GM19025 (cell line): ENCODE data around the gene DNAI2.

Experiments used
- ATAC-seq: cut with Tn5 transposase; IDR thresholded peaks from one replicate; pipeline ENCODE4 v1.9.1; 2021; ENCODE audit warnings: mild to moderate bottlenecking, low read depth, moderate library complexity; ENCODE audit not compliant: unreplicated experiment

Gene DNAI2, protein sequence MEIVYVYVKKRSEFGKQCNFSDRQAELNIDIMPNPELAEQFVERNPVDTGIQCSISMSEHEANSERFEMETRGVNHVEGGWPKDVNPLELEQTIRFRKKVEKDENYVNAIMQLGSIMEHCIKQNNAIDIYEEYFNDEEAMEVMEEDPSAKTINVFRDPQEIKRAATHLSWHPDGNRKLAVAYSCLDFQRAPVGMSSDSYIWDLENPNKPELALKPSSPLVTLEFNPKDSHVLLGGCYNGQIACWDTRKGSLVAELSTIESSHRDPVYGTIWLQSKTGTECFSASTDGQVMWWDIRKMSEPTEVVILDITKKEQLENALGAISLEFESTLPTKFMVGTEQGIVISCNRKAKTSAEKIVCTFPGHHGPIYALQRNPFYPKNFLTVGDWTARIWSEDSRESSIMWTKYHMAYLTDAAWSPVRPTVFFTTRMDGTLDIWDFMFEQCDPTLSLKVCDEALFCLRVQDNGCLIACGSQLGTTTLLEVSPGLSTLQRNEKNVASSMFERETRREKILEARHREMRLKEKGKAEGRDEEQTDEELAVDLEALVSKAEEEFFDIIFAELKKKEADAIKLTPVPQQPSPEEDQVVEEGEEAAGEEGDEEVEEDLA

DNA sequence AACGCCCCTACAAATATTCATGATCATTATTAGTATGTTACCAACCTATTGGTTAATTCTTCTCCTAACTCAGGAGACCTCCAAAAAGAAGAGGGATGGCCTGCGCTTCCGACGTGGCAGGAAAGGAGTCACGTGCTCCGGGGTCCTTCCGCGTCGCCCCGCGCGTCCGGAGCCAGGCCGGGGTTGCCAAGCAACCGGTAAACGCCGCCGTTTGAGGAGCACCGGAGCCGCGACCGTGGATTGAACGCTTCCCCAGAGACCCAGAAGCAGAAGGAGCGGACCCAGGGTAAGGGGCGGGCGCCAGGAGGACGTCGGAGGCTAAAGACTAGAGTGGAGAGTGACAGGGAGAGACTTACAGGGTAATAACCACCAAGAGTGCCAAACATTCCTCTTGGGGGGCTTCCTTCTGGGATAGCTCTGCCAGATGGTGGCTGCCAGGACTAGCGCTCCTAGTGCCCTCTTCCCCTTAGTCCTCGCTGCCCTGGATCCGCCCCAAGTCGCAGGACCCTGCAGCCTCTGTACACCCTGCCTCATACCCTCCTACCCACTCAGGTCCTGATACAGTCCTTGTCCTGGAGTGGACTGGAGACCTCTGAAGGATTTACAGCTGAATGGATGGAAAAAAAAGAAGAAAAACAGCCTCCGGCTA lies at the start of gene DNAI2:
TSS of gene DNAI2 (plus strand) at position 175 of the 649 bp plus-strand sequence. CDS start 7,584 bp downstream, outside the sequence.
- ATAC-seq: no peak

DNA sequence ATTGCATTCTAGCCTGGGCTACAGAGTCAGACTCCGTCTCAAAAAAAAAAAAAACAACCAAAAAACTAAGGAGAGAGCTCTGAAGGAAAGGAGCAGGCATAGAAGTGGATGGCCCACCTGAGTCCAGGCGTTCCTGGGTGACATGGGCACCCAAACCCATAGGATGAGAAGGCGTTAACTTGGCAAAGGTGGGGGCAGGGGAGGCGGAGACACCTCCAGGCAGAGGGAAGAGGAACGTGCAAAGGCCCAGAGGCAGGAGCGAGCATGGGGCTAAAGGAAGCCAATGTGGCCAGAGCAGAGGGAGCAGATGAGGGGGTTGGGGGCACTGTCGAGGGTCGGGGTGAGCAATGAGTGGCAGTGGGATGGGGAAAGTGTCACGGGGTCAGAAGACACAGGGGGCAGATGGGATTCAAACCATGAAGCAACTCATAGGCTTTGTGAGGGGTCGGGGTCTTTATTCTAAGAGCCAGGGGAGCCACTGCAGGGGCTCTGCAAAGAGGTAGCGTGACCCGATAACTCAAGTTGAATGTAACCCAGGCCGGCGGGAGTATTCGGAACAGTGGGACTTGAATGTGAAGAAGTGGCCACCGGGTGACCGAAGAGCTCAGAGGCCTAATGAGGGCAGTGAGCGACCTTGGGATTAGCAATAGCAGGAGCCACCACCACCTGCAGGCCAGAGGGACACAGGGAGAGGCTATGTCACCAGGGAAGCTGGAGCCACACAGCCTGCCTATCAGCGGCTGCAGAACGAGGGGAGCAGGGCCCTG lies 48.9 kb upstream of the DNAI2 start:
- no peak for ATAC-seq

DNA sequence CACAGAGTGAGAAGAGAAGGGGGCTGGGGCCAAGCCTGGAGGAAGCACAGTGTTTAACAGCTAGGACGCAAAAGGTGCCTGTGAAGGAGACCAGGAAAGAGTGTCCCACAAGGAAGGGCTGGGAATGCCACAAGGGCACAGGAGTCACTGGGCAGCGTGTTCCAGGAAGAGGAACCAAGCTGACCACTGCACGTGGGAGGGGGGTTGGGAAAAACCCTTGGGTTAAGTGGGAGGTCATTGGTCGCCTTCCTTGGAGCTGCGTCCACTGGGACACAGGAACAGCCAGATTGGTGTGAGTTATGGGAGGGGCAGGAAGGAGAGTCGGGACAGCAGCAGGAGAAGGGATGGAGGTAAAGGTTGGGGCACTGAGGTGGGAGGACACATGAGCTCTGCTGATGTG lies 47.8 kb upstream of the DNAI2 start:
- ATAC-seq: no peak

DNA sequence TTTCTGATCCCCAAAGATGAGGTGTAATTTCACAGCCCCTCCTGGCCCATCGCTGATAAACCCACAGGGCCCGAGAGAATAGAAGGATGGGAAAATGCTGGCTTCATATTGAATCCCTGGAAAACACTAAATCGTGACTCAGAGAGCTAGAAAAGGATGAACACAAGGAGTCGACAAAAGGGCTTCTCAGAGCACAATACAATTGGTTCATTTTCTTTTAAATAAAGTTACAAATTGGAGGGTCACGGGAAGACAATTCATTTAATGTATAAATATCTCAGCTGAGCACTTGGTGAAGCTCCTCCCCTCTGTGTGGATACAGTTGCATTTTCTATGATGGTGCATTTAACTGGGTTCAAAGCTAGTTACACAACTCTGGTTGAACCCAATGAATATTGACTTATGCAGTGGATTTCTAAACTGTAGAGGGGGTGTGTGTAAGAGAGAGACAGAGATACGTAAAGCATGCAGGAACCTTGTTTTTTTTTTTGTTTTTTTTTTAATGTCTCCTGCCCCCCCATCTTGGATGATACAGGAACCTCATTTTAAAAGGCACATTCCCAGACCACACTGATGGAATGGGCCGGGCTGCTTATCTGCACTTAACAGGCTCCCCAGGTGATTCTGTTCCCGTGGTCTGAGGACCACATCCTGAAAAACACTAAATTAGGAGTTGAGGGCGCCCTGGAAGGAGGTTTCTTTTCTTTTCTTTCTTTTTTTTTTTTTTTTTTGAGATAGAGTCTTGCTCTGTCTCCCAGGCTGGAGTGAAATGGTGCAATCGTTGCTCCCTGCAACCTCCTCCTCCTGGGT lies 46.6 kb upstream of the DNAI2 start:
- ATAC-seq: no peak

DNA sequence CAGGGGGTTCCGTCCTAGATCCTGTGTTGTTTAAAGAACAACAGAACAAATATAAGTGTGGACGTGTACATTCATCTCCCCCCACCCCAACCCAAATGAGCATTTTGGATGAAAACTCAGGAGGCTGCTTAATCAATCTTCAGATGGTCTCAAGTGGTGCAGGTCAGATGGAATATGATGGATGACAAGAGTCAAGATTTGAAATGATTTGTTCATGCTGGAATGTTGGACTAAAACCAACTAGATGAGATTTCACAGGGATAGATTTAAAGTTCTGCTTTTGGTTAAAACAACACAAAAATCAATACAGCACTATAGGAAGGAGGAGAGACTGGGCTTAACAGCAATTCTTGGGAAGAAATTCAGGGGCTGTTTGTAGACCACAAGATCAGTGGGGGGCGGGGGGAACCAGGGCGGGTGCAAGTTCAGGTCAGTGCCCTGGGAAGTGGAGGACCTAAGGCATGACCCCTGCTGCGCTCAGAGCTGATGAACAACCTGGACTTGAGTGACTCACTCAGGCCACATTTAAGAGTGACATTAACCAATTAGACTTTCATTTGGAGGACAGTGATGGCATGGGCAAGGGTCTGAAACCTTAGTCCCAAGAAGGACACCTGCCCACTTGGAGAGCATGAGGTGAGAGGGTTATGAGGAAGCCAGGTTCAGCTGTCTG lies 45.6 kb upstream of the DNAI2 start:
- no peak for ATAC-seq

DNA sequence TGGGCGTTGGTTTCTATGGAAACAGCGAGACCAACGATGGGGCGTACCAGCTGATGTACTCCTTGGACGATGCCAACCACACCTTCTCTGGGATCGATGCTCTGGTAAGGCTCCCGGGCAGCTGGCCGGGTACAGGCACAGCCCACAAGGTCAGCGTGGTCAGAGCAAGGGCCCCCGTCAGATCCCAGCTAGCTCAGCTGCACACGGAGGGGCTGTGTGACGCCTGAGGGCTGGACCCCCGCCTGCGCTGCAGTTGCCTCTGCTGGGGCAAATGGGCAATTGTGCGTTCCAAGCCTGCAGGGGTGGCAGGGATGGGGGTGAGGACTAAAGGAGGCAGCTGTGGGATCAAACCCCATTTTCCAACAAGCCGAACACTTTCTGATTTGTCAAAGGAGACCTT lies 43.1 kb upstream of the DNAI2 start:
- no peak for ATAC-seq

DNA sequence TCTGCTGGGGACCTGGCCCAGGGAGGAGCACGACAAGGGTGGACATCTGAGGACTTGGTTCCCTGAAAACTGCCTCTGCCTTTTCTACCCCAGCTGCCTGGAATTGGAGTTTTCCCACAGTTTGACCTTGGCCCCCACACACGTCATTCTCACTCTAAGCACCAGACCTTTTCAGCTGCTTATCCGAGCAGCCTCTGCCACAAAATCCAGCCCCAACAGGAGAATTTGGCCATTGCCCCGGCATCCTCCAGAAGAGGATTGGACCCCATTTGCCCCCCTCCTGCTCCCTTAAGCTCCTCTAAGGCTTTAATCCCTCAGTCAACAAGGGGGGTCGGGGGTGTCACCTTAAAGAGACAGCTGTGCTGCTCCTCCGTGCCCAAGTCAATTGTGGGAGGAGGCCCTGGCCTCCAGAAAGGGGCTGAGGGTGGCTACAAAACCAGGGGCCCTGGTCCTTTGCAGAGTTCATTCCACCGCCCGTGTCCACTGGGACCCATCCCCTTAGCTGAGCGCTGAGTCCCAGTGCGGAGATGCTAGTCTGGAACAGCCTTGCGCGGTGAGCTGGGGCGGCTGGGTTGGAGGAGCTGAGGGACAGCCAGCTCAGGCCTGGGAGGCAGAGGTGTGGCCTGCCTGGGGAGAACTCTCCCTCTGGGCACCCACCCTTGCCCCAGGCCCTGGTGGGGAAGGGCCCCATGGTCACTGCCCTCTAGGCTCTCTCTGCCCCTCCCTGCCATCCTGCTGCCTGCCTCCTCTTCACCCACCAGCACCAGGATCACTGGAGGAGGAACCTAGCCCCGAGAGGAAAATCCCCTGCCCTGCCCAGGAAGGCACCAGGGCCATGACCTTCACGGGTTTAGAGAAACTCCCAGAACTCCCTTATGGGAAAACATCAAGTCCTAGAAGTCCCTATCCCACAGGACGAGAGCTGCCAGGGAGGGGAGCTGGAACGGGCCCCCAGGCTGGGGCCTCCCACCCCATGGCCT lies 41.8 kb upstream of the DNAI2 start:
- no peak for ATAC-seq

DNA sequence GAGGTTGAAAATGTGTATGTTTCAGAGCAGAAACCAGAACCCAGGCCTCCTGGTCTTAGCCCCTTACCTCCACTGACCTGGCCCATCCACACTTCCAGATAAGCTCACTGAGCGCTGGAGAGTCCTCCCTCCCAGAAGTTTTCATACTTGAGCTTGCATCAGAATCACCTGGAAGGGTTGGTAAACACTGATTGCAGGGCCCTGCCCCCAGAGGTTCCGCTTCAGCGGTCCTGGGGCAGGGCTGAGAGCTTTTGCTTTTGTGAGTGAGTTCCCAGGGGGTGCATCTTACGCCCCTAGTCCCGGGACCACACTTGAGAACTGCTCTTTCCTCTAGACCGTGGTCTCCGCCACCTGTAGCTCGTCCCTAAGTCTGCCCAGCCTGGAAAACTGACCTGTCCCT lies 40.1 kb upstream of the DNAI2 start:
- ATAC-seq: no peak

DNA sequence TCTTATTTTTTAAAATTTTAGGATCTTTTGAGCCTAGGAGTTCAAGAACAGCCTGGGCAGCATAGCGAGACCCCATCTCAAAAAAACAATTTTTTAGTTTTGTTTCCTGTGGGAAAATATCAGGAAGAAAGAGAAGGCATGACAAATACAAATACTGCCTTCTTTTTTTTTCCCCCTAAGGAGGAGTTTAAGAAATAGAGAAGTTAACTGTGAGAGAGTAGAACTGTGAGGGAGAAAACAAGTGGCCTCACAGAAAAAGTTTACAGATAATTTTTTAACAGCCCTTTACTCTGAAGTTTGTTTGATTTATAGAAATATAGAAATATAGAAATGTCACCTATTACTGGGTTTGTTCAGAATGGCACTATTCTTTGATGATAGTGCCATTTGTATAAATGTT lies 39.5 kb upstream of the DNAI2 start:
- no peak for ATAC-seq

DNA sequence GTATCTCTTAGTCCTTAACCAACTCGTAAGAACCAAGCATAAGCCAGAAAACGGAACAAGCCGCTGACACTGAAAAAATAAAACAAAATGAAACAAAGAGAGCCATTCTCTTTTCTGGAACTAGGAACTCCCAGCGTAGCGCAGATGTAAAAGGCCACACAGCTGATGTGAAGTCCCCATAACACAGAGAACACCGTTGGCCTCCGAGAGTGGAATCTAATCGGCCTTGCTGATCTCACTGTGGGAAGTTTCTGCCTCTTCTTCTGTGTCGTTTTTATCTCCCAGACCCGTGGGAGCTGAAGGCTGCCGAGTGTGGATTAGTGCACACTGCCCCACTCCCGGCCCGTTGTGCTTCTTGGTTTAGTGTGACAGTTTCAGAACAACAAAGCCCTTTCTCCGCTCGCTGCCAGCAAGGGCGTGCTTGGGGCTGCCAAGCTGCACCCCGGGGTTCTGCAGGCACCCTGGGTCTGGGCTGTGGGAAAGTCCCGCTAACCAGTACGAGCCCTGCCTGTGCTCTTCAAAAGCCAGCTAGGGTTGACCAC lies 38.9 kb upstream of the DNAI2 start:
- ATAC-seq: no peak

DNA sequence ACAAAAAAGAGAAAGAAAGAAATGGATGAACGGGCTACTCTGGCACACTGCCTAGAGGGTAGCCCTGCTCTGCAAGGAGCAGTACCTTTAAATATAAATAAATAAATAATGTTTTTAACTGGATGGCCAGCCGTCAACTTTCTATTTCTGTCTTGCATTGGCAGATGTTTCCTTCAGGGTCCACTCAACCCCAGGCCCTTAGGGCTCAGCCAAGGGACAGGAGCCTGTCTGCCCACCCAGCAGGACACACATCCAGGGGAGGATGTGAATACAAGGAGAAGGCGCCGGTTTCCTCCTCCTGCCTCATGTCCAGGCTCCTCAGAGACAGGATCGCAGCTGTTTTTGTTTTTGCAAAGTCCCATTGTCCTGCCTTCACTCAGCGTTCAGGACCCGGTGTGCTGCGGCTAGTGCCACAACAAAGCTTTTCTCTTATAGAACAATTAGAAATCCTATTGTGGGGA lies 38.1 kb upstream of the DNAI2 start:
- ATAC-seq: no peak

DNA sequence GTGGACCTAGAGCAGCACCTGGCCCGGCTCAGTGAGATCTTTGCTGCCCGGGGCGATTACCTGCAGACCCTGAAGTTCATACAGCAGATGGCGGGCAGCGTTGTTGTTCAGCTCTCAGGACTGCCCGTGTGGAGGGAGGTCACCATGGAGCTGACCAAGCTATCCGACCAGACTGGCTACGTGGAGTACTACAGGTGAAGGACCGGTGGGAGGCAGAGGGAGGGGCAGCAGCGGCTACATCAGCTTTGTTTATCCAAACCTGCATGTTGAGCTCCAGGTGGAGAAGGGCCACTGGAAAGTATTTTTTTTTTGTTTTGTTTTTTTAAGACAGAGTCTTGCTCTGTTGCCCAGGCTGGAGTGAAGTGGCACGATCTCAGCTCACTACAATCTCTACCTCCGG lies 36.7 kb upstream of the DNAI2 start:
- no peak for ATAC-seq

DNA sequence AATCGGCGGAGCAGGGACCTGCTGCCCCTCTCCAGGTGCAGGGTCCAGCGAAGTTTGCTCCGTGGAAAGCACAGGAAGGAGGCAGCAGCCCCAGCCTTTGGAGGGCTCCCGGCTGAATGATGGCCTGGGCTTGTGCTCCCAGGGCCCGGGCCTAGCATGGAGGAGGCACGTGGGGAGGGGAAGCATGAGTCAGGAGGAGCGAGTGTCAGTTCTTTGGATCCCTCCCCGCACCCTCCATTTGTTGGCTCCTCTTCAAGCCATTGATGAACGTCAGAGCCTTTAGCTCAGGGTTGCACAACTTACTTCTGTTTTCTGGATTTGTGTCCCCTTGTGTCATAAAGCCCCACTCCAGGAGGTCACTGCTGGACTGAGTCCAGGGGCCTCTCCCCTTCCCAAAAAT lies 34.9 kb upstream of the DNAI2 start:
- no peak for ATAC-seq

DNA sequence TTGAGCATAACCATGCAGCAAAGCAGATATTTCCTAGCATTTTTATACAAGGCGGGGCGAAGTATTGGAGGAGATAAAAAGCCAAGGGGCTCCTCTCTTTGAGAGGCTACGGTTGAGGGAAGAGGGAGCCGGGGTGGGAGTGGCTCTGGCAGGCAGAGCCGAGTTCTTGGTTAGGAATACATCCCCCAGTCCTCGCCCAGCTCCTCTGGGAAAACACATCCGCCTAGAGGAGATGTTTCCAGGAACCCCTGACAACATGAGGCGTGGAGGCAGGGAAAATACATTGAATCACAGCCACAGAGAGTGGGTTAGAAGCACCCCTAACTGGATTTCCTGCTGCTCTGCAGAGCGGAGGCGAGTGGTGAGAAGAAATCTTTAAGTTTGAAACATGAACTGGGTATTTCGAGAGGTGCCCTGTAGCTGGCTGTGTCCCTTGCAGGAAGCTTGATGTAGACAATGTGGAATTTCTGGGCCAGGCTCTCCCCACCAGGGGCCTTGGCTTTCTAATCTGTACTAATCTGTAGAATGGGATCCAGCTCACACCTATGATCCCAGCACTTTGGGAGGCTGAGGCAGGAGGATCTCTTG lies 33.3 kb upstream of the DNAI2 start:
- no peak for ATAC-seq

DNA sequence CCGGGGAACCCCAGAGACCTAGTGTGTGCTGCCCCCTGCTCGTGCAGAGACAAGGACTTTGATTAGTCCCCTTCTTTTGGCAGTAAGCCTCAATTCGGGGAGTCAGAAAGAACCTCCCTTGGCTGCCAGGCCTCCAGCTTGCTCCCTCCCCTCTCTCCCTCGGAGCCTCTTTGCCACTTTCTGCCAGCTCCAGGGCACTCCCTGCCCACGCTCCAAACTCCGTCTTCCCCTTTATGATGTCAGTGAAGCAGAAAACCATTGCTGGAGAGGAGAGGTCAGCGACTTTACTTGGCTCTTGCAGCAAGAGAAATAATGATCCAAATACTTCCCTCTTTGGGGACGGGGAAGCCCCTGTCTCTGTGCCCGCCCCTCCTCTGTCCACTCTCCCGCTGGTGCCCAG lies 32.6 kb upstream of the DNAI2 start:
- ATAC-seq: no peak

DNA sequence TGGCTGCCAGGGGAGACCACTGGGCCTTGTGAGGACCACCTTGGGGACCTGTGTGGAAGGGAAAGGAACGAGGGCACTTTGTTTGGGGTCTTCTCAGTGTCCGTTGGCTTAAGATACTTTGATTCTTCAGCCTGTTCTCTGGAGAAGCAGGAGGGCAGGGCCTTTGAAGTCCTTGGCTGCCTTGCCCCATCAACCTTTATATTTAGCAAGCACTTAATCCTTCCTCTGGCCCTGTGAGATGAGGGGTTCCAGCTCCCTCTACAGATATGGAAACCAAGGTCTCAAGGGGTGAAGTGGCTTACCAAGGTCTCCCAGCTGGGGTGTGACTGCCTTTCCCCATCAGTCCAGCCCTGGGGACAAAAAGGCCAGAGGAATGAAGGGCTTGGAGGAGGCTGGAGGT lies 32.2 kb upstream of the DNAI2 start:
- no peak for ATAC-seq

DNA sequence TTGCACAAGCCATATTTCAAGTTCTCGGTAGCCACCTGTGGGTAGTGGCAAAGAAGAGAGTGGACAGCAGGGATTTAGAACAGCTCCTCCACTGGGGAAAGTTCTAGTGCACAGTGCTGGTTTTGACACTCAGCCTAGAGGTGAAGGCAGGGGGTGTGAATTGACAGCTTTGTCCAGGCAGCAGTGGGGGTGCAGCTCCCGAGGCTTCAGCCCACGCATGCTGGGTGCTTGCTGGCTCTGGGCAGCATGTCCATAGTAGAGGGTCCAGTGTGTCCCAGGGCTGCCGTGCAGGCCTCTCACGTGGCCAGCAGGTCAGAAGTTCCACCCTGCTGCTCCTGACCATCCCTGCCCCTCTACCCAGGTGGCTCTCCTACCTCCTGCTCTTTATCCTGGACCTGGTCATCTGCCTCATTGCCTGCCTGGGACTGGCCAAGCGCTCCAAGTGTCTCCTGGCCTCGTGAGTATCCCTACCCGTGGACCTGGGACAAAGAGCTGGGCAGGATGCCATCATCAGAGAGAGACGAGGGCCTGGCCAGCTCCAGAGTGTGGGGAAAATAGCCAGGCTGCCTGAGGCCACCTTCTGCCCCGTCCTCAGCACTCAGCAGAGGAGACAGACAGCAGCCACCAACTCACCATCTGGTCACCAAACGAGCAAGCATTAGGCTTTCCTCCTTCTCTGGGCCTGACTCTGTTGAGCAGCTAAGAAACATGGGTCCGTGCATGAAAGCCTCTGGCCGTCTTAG lies 30.9 kb upstream of the DNAI2 start:
- no peak for ATAC-seq
